H1 (cell line): Measurements from ENCODE around the gene ZNF516. TPM values are rescaled to one million over a fixed set of nuclear protein-coding genes. Genes with fewer than 3 reads are reported as not detected.

Experiments
- CTCF ChIA-PET: fragments of 300-600 bp; sonication (Branson Sonifier 250); formaldehyde crosslinking; loops from one replicate; lab custom pipeline; 2021; ENCODE audit not compliant: partially characterized antibody; lab: Charles Lee
- POLR2A ChIA-PET: fragments of 300-600 bp; sonication (Branson Sonifier 250); formaldehyde crosslinking; loops from one replicate; lab custom pipeline; 2021; ENCODE audit warnings: inconsistent platforms; ENCODE audit not compliant: partially characterized antibody; lab: Charles Lee
- DNase-seq, 2 experiments: peaks; one replicate each; pipeline versions ENCODE4 v3.0.0 to v3.0.0-alpha.2; 2010 to 2022; ENCODE audit warnings: low spot score in 2 of 2, low read depth in 1 of 2, mixed read lengths in 1 of 2
- FAIRE-seq: peaks from 2 replicates; lab custom pipeline; 2011; peaks lifted over from hg19 to GRCh38; lab: Jason Lieb, UNC
- H2AFZ ChIP-seq: 2 replicates; pipeline ENCODE4 v1.8.1; 2012; ENCODE audit warnings: low read length, inconsistent platforms
- H2AK5ac ChIP-seq: 2 replicates; pipeline ENCODE4 v1.6.1; 2013; ENCODE audit warnings: low read depth, low read length
- H2BK120ac ChIP-seq: replicated peaks from 2 replicates; pipeline ENCODE3; 2013; ENCODE audit warnings: low read depth, low read length, inconsistent platforms
- H2BK12ac ChIP-seq: 2 replicates; pipeline ENCODE4 v1.6.1; 2013; ENCODE audit warnings: low read depth, low read length
- H2BK15ac ChIP-seq: 2 replicates; pipeline ENCODE4 v1.6.1; 2013; ENCODE audit warnings: low read length
- H2BK20ac ChIP-seq: 2 replicates; pipeline ENCODE4 v1.6.1; 2013; ENCODE audit warnings: low read length
- H2BK5ac ChIP-seq: 2 replicates; pipeline ENCODE4 v1.6.1; 2013; ENCODE audit warnings: low read depth, low read length
- H3K14ac ChIP-seq: 2 replicates; pipeline ENCODE4 v1.6.1; 2013; ENCODE audit warnings: inconsistent platforms; ENCODE audit not compliant: insufficient read length
- H3K18ac ChIP-seq: 2 replicates; pipeline ENCODE4 v1.6.1; 2013; ENCODE audit warnings: low read length; ENCODE audit errors: extremely low read depth
- H3K23ac ChIP-seq: 2 replicates; pipeline ENCODE4 v1.6.1; 2013; ENCODE audit warnings: inconsistent platforms; ENCODE audit not compliant: insufficient read length
- H3K23me2 ChIP-seq: 2 replicates; pipeline ENCODE4 v1.6.1; 2013; ENCODE audit warnings: low read depth, low read length
- H3K27ac ChIP-seq: 2 replicates; pipeline ENCODE4 v1.6.1; 2011; ENCODE audit warnings: low read depth, low read length, inconsistent platforms
- H3K27me3 ChIP-seq, 4 experiments: replicated peaks in 1 of 4; 1 replicate in 1 of 4; 2 replicates in 3 of 4; pipeline versions ENCODE4 v1.6.1 to v1.8.1; 2011 to 2013; ENCODE audit warnings: low read length in 3 of 4, mild to moderate bottlenecking in 3 of 4, inconsistent platforms in 2 of 4, mixed read lengths in 2 of 4, moderate library complexity in 1 of 4; ENCODE audit not compliant: control insufficient read depth in 3 of 4, insufficient read depth in 3 of 4; ENCODE audit errors: extremely low read depth in 1 of 4
- H3K36me3 ChIP-seq, 4 experiments: 2 replicates each; pipeline versions ENCODE4 v1.6.1 to v1.8.1; 2011 to 2013; ENCODE audit warnings: mild to moderate bottlenecking in 4 of 4, low read length in 3 of 4, moderate library complexity in 2 of 4, control low read depth in 1 of 4, inconsistent platforms in 1 of 4; ENCODE audit not compliant: insufficient read depth in 4 of 4, control insufficient read depth in 2 of 4
- H3K4ac ChIP-seq: replicated peaks from 2 replicates; pipeline ENCODE3; 2013; ENCODE audit warnings: low read length, low read depth, mixed read lengths, inconsistent platforms; ENCODE audit not compliant: insufficient read length
- H3K4me1 ChIP-seq, 4 experiments: replicated peaks in 1 of 4; 1 replicate in 1 of 4; 2 replicates in 3 of 4; pipeline versions ENCODE4 v1.6.1 to v1.8.1; 2011 to 2013; ENCODE audit warnings: low read length in 3 of 4, inconsistent platforms in 2 of 4, mixed read lengths in 1 of 4; ENCODE audit not compliant: insufficient read depth in 4 of 4, control insufficient read depth in 3 of 4
- H3K4me2 ChIP-seq, 2 experiments: 2 replicates each; pipeline versions ENCODE4 v1.6.1 to v1.8.1; 2011 to 2013; ENCODE audit warnings: low read depth in 2 of 2, low read length in 2 of 2, control low read depth in 1 of 2, inconsistent platforms in 1 of 2, mild to moderate bottlenecking in 1 of 2; ENCODE audit not compliant: insufficient read depth in 1 of 2
- H3K4me3 ChIP-seq, 4 experiments: fragments of 200-600, 300-600 bp in 1 of 4; sonication (generic), shearing (Covaris generic), sonication (Bioruptor Twin) in 1 of 4; 2 replicates each; pipeline versions ENCODE4 v1.5.1 to v1.8.1; 2011 to 2016; ENCODE audit warnings: low read length in 4 of 4, low read depth in 3 of 4, control low read depth in 2 of 4, inconsistent platforms in 2 of 4, mild to moderate bottlenecking in 2 of 4, mixed read lengths in 1 of 4, moderate library complexity in 1 of 4; ENCODE audit not compliant: insufficient read depth in 2 of 4; ENCODE audit errors: extremely low read depth in 1 of 4
- H3K56ac ChIP-seq: replicated peaks from 2 replicates; pipeline ENCODE3; 2013; ENCODE audit warnings: low read depth, mild to moderate bottlenecking, mixed read lengths, low read length, inconsistent platforms; ENCODE audit not compliant: insufficient read length
- H3K79me1 ChIP-seq: 2 replicates; pipeline ENCODE4 v1.6.1; 2013; ENCODE audit warnings: low read depth, low read length, control low read depth
- H3K79me2 ChIP-seq, 2 experiments: 2 replicates each; pipeline versions ENCODE4 v1.6.1 to v1.8.1; 2012 to 2013; ENCODE audit warnings: low read length in 2 of 2, mild to moderate bottlenecking in 2 of 2, inconsistent platforms in 1 of 2; ENCODE audit not compliant: insufficient read depth in 2 of 2, control insufficient read depth in 1 of 2
- H3K9ac ChIP-seq, 4 experiments: replicated peaks in 1 of 4; 1 replicate in 1 of 4; 2 replicates in 3 of 4; pipeline versions ENCODE4 v1.6.1 to v1.8.1; 2011 to 2013; ENCODE audit warnings: low read depth in 3 of 4, low read length in 3 of 4, control low read depth in 2 of 4, mild to moderate bottlenecking in 2 of 4, moderate library complexity in 2 of 4, inconsistent platforms in 1 of 4; ENCODE audit errors: extremely low read depth in 1 of 4
- H3K9me3 ChIP-seq, 2 experiments: 2 replicates each; pipeline versions ENCODE4 v1.6.1 to v1.8.1; 2012 to 2013; ENCODE audit warnings: mild to moderate bottlenecking in 2 of 2, moderate library complexity in 2 of 2, control low read depth in 1 of 2, inconsistent platforms in 1 of 2, low read depth in 1 of 2, low read length in 1 of 2, mixed read lengths in 1 of 2; ENCODE audit not compliant: insufficient read depth in 2 of 2
- H4K20me1 ChIP-seq, 2 experiments: replicated peaks in 1 of 2; 2 replicates each; pipeline versions ENCODE3 to v1.8.1; 2011 to 2013; ENCODE audit warnings: inconsistent platforms in 2 of 2, low read length in 2 of 2, mild to moderate bottlenecking in 1 of 2; ENCODE audit not compliant: insufficient read depth in 2 of 2, control insufficient read depth in 1 of 2
- H4K5ac ChIP-seq: 2 replicates; pipeline ENCODE4 v1.6.1; 2013; ENCODE audit warnings: low read length, low read depth, mixed read lengths, inconsistent platforms; ENCODE audit not compliant: insufficient read length
- H4K8ac ChIP-seq: 2 replicates; pipeline ENCODE4 v1.8.0; 2013; ENCODE audit warnings: mild to moderate bottlenecking, moderate library complexity, low read length, inconsistent platforms; ENCODE audit not compliant: insufficient read depth; ENCODE audit errors: extremely low read depth
- H4K91ac ChIP-seq: replicated peaks from 2 replicates; pipeline ENCODE3; 2013; ENCODE audit warnings: low read length, mixed read lengths, inconsistent platforms; ENCODE audit not compliant: insufficient read length
- ATF3 ChIP-seq: IDR thresholded peaks from 2 replicates; pipeline ENCODE4 v1.6.1; 2011; ENCODE audit warnings: low read depth, mild to moderate bottlenecking, low read length; ENCODE audit not compliant: insufficient read depth
- CBX8 ChIP-seq: fragments of 300-800, 300-1000 bp; sonication (generic); IDR thresholded peaks from 2 replicates; pipeline ENCODE4 v1.7.1; 2016; ENCODE audit warnings: low read depth, low read length, borderline replicate concordance
- CEBPB ChIP-seq: IDR thresholded peaks from 2 replicates; pipeline ENCODE4 v1.6.1; 2012; ENCODE audit warnings: low read depth, low read length
- CREB1 ChIP-seq: IDR thresholded peaks from 2 replicates; pipeline ENCODE4 v1.6.1; 2012; ENCODE audit warnings: inconsistent platforms
- EZH2 ChIP-seq: fragments of 200-600 bp; sonication (generic); IDR thresholded peaks from 2 replicates; pipeline ENCODE4 v1.7.1; 2012; ENCODE audit warnings: low read depth, mild to moderate bottlenecking, moderate library complexity, low read length, inconsistent platforms; ENCODE audit not compliant: severe bottlenecking
- KDM1A ChIP-seq: fragments of 200-600, 300-600 bp; sonication (generic); IDR thresholded peaks from 2 replicates; pipeline ENCODE4 v1.7.1; 2016; ENCODE audit warnings: mild to moderate bottlenecking, low read length, borderline replicate concordance
- NANOG ChIP-seq: IDR thresholded peaks from 2 replicates; pipeline ENCODE4 v1.6.1; 2011; ENCODE audit warnings: low read length, low read depth, mild to moderate bottlenecking, inconsistent platforms; ENCODE audit not compliant: insufficient read depth, poor library complexity, severe bottlenecking
- SP1 ChIP-seq: IDR thresholded peaks from 2 replicates; pipeline ENCODE4 v1.6.1; 2011; ENCODE audit warnings: low read depth, low read length
- TAF1 ChIP-seq: IDR thresholded peaks from 2 replicates; pipeline ENCODE4 v1.6.1; 2011; ENCODE audit warnings: mild to moderate bottlenecking, low read depth, low read length
- WGBS, 2 experiments: shearing (Covaris generic) in 1 of 2; methylation state at CpG; one replicate each; pipeline versions ENCODE4 v1.1.6 to v1.1.7; 2013 to 2015; ENCODE audit warnings: low lambda C conversion rate in 2 of 2, mixed read lengths in 2 of 2, inconsistent platforms in 1 of 2, low coverage in 1 of 2, missing lambda C conversion rate in 1 of 2; ENCODE audit not compliant: insufficient replicate concordance in 2 of 2, insufficient coverage in 1 of 2, insufficient read length in 1 of 2; ENCODE audit errors: extremely low coverage in 1 of 2, missing lambda C conversion rate in 1 of 2; 5-methylcytosine and 5-hydroxymethylcytosine counted together
- polyA plus RNA-seq, 7 experiments: library from polyadenylated mRNA; depleted of rRNA in 3 of 7; stranded (reverse) in 5 of 7; unstranded in 2 of 7; fragments of >200 nt in 5 of 7; fragments of 200-250 nt in 2 of 7; gene quantifications; 1 replicate in 5 of 7; 2 replicates in 1 of 7; 4 replicates in 1 of 7; pipeline versions ENCODE4 v1.2.1 to v1.2.3, GENCODE V29; 2011 to 2013; ENCODE audit warnings: missing spikeins in 2 of 7, mixed read lengths in 2 of 7
- total RNA-seq: library from RNA; stranded (reverse); fragmentation: NEBNext Ultra II Directional; extraction: Animal tissue kit (Norgen Biotek cat#: 25700); gene quantifications from 2 replicates; pipeline ENCODE4 v1.2.1, GENCODE V29; 2021

The ZNF516 gene
- total and polyA plus RNA-seq, 2 of the 8 experiments (the other 6 are each of a cell fraction or from before 2014, with no cell fraction given), result 7.3 to 17.0 TPM

- no peak overlapping the region for H4K8ac ChIP-seq
- WGBS, 2 experiments, result 48% methylated on average over 3 of the region's 3 CpGs; no CpG with 5 or more reads in 1 of the 2 experiments
- H2BK5ac ChIP-seq, result no peak overlapping the region
- no peaks in the 10 kb centered on the region for H3K79me1 ChIP-seq
- no peak overlapping the region for H2BK20ac ChIP-seq
- H3K27ac ChIP-seq, result no peak overlapping the region
- FAIRE-seq (no peak), DNase-seq (no peak)
- no peaks in the 10 kb centered on the region for H4K20me1 ChIP-seq
- H3K36me3 ChIP-seq, result no peaks in the 10 kb centered on the region
- H3K9ac ChIP-seq, result no peak overlapping the region
- H3K4me2 ChIP-seq, result no peak overlapping the region
- H3K4me1 ChIP-seq, result peaks cover 0 to 7% (median 3%) of the 10 kb centered on the region in 4 experiments; a peak in 4 of 7 replicates
- no peak overlapping the region for H3K4me3 ChIP-seq
- no peaks in the 10 kb centered on the region for H3K9me3 ChIP-seq
- no peak overlapping the region for H2BK12ac ChIP-seq
- H3K23ac ChIP-seq, result no peak overlapping the region
- no peak overlapping the region for H3K18ac ChIP-seq
- H3K23me2 ChIP-seq, result no peaks in the 10 kb centered on the region
- H3K14ac ChIP-seq, result no peak overlapping the region
- ChIA-PET POLR2A (no interaction called here), CTCF (interaction anchor here (0.6 to 1.2 kb wide), 4 partner anchors 35 to 813 kb away, joined by 3 to 6 read pairs (median 3); no protein-coding TSS in a partner anchor)
- TF ChIP-seq EZH2 (no peak), CEBPB (no peak), ATF3 (no peak), SP1 (no peak), TAF1 (no peak), KDM1A (no peak), CBX8 (no peak), CREB1 (no peak), NANOG (no peak)
- H2AK5ac ChIP-seq, result no peak overlapping the region
- no peak overlapping the region for H4K5ac ChIP-seq
- no peak overlapping the region for H3K4ac ChIP-seq
- no peak overlapping the region for H2AFZ ChIP-seq
- H2BK120ac ChIP-seq, result no peak overlapping the region
- no peaks in the 10 kb centered on the region for H3K79me2 ChIP-seq
- no peaks in the 10 kb centered on the region for H3K27me3 ChIP-seq
- H3K56ac ChIP-seq, result no peak overlapping the region
- H4K91ac ChIP-seq, result no peak overlapping the region
- H2BK15ac ChIP-seq, result no peak overlapping the region
Measured at GRCh38 chr18:76314015-76314414, 181.0 kb downstream of the ZNF516 start.
